GM12878 (cell line): Measurements from ENCODE around the gene KDM4D.

Source experiments
- CHD4 ChIP-seq: fragments of 200-600 bp; sonication (generic); IDR thresholded peaks from 2 replicates; pipeline ENCODE4 v1.6.1; 2016; ENCODE audit warnings: mild to moderate bottlenecking
- CTCF ChIP-seq, 3 experiments: IDR thresholded peaks in 2 of 3; conservative IDR thresholded peaks in 1 of 3; 2 replicates each; pipeline ENCODE4 v1.5.1; 2011; ENCODE audit warnings: low read depth in 3 of 3, low read length in 3 of 3, mild to moderate bottlenecking in 3 of 3, control low read depth in 2 of 3, moderate library complexity in 2 of 3, inconsistent platforms in 1 of 3, mixed read lengths in 1 of 3; ENCODE audit not compliant: control insufficient read depth in 2 of 3, insufficient read depth in 1 of 3; ENCODE audit errors: extremely low read depth in 1 of 3
- EZH2 ChIP-seq: IDR thresholded peaks from 2 replicates; pipeline ENCODE4 v1.6.1; 2012; ENCODE audit warnings: low read depth, mild to moderate bottlenecking, control low read depth, inconsistent platforms, low read length, borderline replicate concordance; ENCODE audit not compliant: control insufficient read depth
- TAF1 ChIP-seq: IDR thresholded peaks from 2 replicates; pipeline ENCODE4 v1.6.1; 2011; ENCODE audit warnings: mild to moderate bottlenecking, low read depth, low read length, borderline replicate concordance
- ZBED1 ChIP-seq: IDR thresholded peaks from 2 replicates; pipeline ENCODE4 v1.6.1; 2016; ENCODE audit warnings: borderline replicate concordance
- ZNF274 ChIP-seq: IDR thresholded peaks from one replicate; pipeline ENCODE4 v1.8.0; 2011; ENCODE audit not compliant: insufficient read length, insufficient read depth
- ZZZ3 ChIP-seq: IDR thresholded peaks from 2 replicates; pipeline ENCODE4 v1.6.1; 2011; ENCODE audit warnings: low read depth; ENCODE audit not compliant: control insufficient read depth, insufficient read length

GRCh38 chr11:94926698-94927237 lies 46.7 kb upstream of the KDM4D start:
- TF ChIP-seq CTCF (IDR thresholded peaks at IDR 0.05 in 2 of 3, conservative IDR thresholded peaks at IDR 0.05 in 1 of 3; ENCODE audit: control insufficient read depth in 2 of 3, extremely low read depth in 1 of 3, insufficient read depth in 1 of 3, low read depth in 3 of 3, low read length in 3 of 3): no peak
- TF ChIP-seq CHD4: no peak
- TF ChIP-seq ZNF274: no peak
- TF ChIP-seq EZH2: no peak
- no peak for TF ChIP-seq TAF1
- TF ChIP-seq ZBED1: no peak
- no peak for TF ChIP-seq ZZZ3
